Measurements from ENCODE around the gene SDCBP2. TPM values are rescaled to one million over a fixed set of nuclear protein-coding genes. Genes with fewer than 3 reads are reported as not detected.

Gene SDCBP2
- total RNA-seq, 4 donors from 2014 or later, result 132 to 427 (median 300) TPM

- in situ Hi-C loops (cut with MboI; ENCODE audit: low pct_ligation_motif_present in 1 of 4, low pct_unique_long_range_greater_than_20kb in 1 of 4, low sequenced_read_pairs in 3 of 4), result no loop called here
- intact Hi-C loops (cut with DNase I; ENCODE audit: low total_unique reads), result no loop called here
- Histone ChIP-seq H3K4me3 (no peak overlapping the region), H3K27ac (no peak overlapping the region), H3K27me3 (no peaks in the 10 kb centered on the region), H3K4me1 (no peaks in the 10 kb centered on the region), H3K9me3 (no peaks in the 10 kb centered on the region), H3K36me3 (no peaks in the 10 kb centered on the region)
- DNase-seq, result no peak
- no peak for TF ChIP-seq EP300 (IDR thresholded peaks at IDR 0.05; ENCODE audit: low read depth)
- TF ChIP-seq CTCF (IDR thresholded peaks at IDR 0.05), result no peak
- TF ChIP-seq POLR2AphosphoS5 (IDR thresholded peaks at IDR 0.05), result no peak
- TF ChIP-seq POLR2A (IDR thresholded peaks at IDR 0.05), result no peak
- WGBS, 2 donors (ENCODE audit: low coverage in 1 of 2), result 75% methylated on average over 2 of the region's 2 CpGs; no CpG with 5 or more reads in 1 of the 2 donors
Observed at GRCh38 chr20:1275919-1276318, 53.0 kb downstream of the SDCBP2 start.

DNA sequence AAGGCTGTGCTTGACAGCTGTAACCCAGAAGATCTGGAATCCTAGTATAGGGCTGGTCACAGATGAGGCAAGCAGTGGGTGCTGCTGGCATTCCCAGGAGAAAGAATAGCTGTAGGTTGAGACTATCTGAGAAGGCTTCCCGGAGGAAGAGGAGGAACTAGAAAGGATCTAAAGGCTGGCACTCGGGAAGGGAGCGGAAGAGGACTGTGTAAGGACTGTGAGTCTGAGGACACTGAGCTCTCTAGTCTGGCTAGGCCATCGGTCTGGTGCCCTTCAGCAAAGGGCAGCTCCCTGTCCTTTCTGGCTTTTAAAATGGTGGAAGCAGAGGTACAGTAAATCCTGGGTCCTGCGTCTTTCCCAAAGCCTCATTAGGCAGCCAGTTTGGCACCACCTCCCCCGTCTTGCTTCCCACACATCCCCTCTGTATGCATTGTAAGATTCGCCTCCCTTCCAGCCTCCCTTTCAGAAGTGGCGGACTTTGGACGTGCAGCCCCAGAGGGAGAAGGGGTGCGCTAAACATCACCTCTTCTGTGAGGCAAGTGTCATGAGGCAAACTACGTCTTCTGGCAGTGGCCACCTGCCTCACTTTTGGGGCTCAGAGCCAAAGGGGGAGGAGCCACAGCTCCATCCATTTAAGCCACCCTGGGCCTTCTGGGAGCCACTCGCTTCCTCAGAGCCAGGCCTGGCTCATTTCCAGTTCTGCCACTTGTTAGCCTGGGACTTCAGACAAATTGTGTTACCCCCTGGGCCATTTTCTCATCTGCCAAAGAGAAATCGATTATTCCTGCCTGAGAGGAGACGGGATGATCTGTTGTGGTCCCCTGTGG, 54.2 kb downstream of the SDCBP2 start:
- in situ Hi-C loops (cut with MboI; ENCODE audit: low pct_ligation_motif_present in 1 of 4, low pct_unique_long_range_greater_than_20kb in 1 of 4, low sequenced_read_pairs in 3 of 4) (no loop called here), intact Hi-C loops (cut with DNase I; ENCODE audit: low total_unique reads) (no loop called here)
- no peak overlapping the region for H3K27ac ChIP-seq
- no peak for TF ChIP-seq POLR2A (IDR thresholded peaks at IDR 0.05)
- TF ChIP-seq CTCF (IDR thresholded peaks at IDR 0.05), result no peak
- no peak for TF ChIP-seq EP300 (IDR thresholded peaks at IDR 0.05; ENCODE audit: low read depth)
- TF ChIP-seq POLR2AphosphoS5 (IDR thresholded peaks at IDR 0.05), result no peak
- no peak overlapping the region for H3K4me3 ChIP-seq
- 84 to 91% methylated on average over 6 to 14 of the region's 14 CpGs for WGBS, 2 donors (ENCODE audit: low coverage in 1 of 2)
- no peaks in the 10 kb centered on the region for H3K27me3 ChIP-seq
- H3K36me3 ChIP-seq, result no peaks in the 10 kb centered on the region
- H3K4me1 ChIP-seq, result no peaks in the 10 kb centered on the region
- DNase-seq, result no peak
- no peaks in the 10 kb centered on the region for H3K9me3 ChIP-seq

DNA sequence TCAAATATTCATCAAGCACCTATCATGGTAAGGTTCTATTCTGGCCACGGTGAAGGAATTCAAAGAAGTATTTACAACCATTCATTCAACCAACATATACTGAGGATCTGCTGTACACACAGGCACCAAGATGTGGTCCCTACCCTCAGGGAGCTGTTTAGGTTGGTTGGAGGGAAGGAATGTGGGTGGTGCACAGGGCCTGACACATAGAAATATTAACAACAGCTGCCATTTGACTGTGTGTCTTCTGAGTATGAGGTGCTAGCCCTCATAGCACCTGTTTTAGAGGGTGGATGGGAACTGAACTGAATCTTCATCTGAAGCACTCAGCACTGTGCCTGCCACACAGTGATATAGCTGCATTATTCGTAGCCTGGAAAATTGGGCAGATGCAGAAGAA, 55.6 kb downstream of the SDCBP2 start:
- no peaks in the 10 kb centered on the region for H3K36me3 ChIP-seq
- no peak for DNase-seq
- H3K4me1 ChIP-seq, result no peaks in the 10 kb centered on the region
- no peak overlapping the region for H3K27ac ChIP-seq
- intact Hi-C loops (cut with DNase I; ENCODE audit: low total_unique reads), result no loop called here
- in situ Hi-C loops (cut with MboI; ENCODE audit: low pct_ligation_motif_present in 1 of 4, low pct_unique_long_range_greater_than_20kb in 1 of 4, low sequenced_read_pairs in 3 of 4), result no loop called here
- H3K4me3 ChIP-seq, result no peak overlapping the region
- H3K9me3 ChIP-seq, result no peaks in the 10 kb centered on the region
- WGBS, 2 donors (ENCODE audit: low coverage in 1 of 2), result 74 to 80% methylated on average over 2 of the region's 2 CpGs
- H3K27me3 ChIP-seq, result no peaks in the 10 kb centered on the region
- no peak for TF ChIP-seq EP300 (IDR thresholded peaks at IDR 0.05; ENCODE audit: low read depth)
- TF ChIP-seq POLR2AphosphoS5 (IDR thresholded peaks at IDR 0.05), result no peak
- TF ChIP-seq POLR2A (IDR thresholded peaks at IDR 0.05), result no peak
- TF ChIP-seq CTCF (IDR thresholded peaks at IDR 0.05), result no peak

DNA sequence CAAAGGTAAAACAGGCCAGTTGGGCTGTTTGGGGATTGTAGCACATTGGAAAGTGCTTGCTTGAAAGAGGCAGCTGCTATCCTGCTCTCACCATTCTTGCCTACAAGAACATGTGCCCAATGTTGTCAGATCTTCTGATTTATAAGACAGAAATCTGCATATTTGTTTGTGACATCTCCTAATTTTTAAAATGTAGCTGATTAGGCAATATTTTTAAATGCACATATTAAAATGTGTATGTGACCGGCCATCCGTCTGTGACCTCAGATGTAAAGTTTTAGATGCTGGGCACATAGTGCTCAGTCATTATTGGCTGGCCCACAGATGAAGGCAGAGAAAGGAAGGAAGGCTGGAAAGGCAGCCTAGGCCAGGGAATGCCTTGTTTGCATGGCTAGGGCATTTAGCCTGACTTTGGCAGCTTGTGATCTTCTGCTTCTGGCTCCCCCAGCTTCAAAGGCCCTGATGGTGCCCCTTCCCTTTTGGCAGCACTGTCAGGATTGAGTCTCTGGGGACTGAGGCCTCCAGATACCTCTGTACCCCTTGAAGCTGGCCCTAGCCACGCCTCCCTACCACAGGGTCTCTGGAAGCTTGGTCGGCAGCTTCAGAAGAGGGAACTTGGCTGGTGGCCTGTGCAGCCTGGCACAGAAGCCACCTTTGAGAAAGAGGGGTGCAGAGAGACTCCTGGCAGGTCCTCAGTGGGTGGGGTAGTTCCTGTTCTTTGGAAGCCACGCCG, 56.4 kb downstream of the SDCBP2 start:
- DNase-seq, result no peak
- in situ Hi-C loops (cut with MboI; ENCODE audit: low pct_ligation_motif_present in 1 of 4, low pct_unique_long_range_greater_than_20kb in 1 of 4, low sequenced_read_pairs in 3 of 4) (no loop called here), intact Hi-C loops (cut with DNase I; ENCODE audit: low total_unique reads) (no loop called here)
- no peaks in the 10 kb centered on the region for H3K4me1 ChIP-seq
- no peak overlapping the region for H3K27ac ChIP-seq
- no peaks in the 10 kb centered on the region for H3K9me3 ChIP-seq
- TF ChIP-seq POLR2A (IDR thresholded peaks at IDR 0.05) (no peak), CTCF (IDR thresholded peaks at IDR 0.05) (no peak), EP300 (IDR thresholded peaks at IDR 0.05; ENCODE audit: low read depth) (no peak), POLR2AphosphoS5 (IDR thresholded peaks at IDR 0.05) (no peak)
- H3K36me3 ChIP-seq, result no peaks in the 10 kb centered on the region
- no peaks in the 10 kb centered on the region for H3K27me3 ChIP-seq
- no peak overlapping the region for H3K4me3 ChIP-seq
- WGBS, 2 donors (ENCODE audit: low coverage in 1 of 2), result 68 to 83% methylated on average over 2 to 6 of the region's 6 CpGs
